Forelimb muscle (tissue), 1 donor: Measurements from ENCODE around the gene C5. TPM values are rescaled to one million over a fixed set of nuclear protein-coding genes. Genes with fewer than 3 reads are reported as not detected.

Source experiments
- DNase-seq: peaks from one replicate; pipeline ENCODE4 v3.0.0-alpha.2; 2013; ENCODE audit warnings: low read depth
- polyA plus RNA-seq: library from polyadenylated mRNA; unstranded; fragments of 120-200 nt; gene quantifications from one replicate; pipeline ENCODE4 v1.2.1, GENCODE V29; 2013; ENCODE audit not compliant: insufficient read length

Gene C5
- polyA plus RNA-seq, 1 donor, result 6.8 TPM

- no peak for DNase-seq
Measured at GRCh38 chr9:120911295-120911837, 138.7 kb downstream of the C5 start.

- no peak for DNase-seq
Measured at GRCh38 chr9:120910643-120911042, 139.4 kb downstream of the C5 start.

GRCh38 chr9:120909904-120910303 lies 140.2 kb downstream of the C5 start:
- DNase-seq, result no peak

- DNase-seq, result no peak
Measured at GRCh38 chr9:120905315-120906164, 144.5 kb downstream of the C5 start.

GRCh38 chr9:120904978-120905301 lies 145.1 kb downstream of the C5 start:
- DNase-seq, result no peak

GRCh38 chr9:120904061-120904977 lies 145.8 kb downstream of the C5 start:
- no peak for DNase-seq

GRCh38 chr9:120902569-120903535 lies 147.2 kb downstream of the C5 start:
- no peak for DNase-seq

Other genes starting within 250 kb of the C5 start
- gene PSMD5, start 207.4 kb downstream of the C5 start, polyA plus RNA-seq, result 20.7 TPM
- 33.4 TPM for gene PHF19, start 173.1 kb downstream of the C5 start, polyA plus RNA-seq
- 4.3 TPM for gene TRAF1, start 123.5 kb downstream of the C5 start, polyA plus RNA-seq
- gene CNTRL, start 24.7 kb upstream of the C5 start, polyA plus RNA-seq, result 17.8 TPM
- 47.0 TPM for gene RAB14, start 151.6 kb upstream of the C5 start, polyA plus RNA-seq
- gene GSN, start 217.9 kb upstream of the C5 start, polyA plus RNA-seq, result 293 TPM